Measurements from ENCODE around the gene PRKCG.

Gene PRKCG

GRCh38 chr19:53871454-53871853 is 10.5 kb upstream of the PRKCG start:
- no peak for DNase-seq (ENCODE audit: low read depth, low spot score)

- DNase-seq (ENCODE audit: low read depth, low spot score): no peak
Observed at GRCh38 chr19:53872762-53873161, 9.2 kb upstream of the PRKCG start.

DNA sequence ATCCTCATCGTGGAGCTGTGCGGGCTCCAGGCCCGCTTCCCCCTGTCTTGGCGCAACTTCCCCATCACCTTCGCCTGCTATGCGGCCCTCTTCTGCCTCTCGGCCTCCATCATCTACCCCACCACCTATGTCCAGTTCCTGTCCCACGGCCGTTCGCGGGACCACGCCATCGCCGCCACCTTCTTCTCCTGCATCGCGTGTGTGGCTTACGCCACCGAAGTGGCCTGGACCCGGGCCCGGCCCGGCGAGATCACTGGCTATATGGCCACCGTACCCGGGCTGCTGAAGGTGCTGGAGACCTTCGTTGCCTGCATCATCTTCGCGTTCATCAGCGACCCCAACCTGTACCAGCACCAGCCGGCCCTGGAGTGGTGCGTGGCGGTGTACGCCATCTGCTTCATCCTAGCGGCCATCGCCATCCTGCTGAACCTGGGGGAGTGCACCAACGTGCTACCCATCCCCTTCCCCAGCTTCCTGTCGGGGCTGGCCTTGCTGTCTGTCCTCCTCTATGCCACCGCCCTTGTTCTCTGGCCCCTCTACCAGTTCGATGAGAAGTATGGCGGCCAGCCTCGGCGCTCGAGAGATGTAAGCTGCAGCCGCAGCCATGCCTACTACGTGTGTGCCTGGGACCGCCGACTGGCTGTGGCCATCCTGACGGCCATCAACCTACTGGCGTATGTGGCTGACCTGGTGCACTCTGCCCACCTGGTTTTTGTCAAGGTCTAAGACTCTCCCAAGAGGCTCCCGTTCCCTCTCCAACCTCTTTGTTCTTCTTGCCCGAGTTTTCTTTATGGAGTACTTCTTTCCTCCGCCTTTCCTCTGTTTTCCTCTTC is 8.0 kb upstream of the PRKCG start:
- no peak for DNase-seq (ENCODE audit: low read depth, low spot score)

DNA sequence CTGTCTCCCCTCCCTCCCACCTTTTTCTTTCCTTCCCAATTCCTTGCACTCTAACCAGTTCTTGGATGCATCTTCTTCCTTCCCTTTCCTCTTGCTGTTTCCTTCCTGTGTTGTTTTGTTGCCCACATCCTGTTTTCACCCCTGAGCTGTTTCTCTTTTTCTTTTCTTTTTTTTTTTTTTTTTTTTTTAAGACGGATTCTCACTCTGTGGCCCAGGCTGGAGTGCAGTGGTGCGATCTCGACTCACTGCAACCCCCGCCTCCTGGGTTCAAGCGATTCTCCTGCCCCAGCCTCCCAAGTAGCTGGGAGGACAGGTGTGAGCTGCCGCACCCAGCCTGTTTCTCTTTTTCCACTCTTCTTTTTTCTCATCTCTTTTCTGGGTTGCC is 7.4 kb upstream of the PRKCG start:
- DNase-seq (ENCODE audit: low read depth, low spot score): no peak

GRCh38 chr19:53875602-53876325 is 6.2 kb upstream of the PRKCG start:
- no peak for DNase-seq (ENCODE audit: low read depth, low spot score)

DNA sequence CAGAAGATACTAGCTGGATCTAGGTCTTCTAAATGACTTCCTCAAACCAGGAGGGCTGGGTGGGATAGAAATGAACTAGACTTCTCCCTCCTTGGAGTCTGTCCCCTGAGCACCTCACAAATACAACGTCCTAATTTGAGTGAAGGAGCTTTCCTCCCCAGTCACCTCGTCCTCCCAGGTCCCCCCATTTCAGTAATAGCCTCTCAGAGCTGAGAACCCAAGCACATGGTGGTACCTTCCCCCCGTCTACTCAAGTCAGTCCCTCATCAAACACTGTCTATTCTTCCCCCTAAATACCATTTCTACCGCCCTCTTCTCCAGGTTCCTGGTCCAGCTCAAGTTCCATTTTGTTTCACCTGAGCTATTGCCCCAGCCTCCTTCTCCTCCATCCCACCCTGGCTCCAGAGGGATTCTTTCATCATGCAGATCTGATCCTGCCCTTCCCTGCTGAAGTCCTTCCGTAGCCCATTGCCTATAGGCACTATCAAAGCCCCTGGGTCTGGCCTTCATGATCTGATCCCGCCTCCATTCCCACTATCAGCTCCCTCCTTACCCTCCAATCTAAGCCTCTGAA is 5.3 kb upstream of the PRKCG start:
- DNase-seq (ENCODE audit: low read depth, low spot score): no peak

DNA sequence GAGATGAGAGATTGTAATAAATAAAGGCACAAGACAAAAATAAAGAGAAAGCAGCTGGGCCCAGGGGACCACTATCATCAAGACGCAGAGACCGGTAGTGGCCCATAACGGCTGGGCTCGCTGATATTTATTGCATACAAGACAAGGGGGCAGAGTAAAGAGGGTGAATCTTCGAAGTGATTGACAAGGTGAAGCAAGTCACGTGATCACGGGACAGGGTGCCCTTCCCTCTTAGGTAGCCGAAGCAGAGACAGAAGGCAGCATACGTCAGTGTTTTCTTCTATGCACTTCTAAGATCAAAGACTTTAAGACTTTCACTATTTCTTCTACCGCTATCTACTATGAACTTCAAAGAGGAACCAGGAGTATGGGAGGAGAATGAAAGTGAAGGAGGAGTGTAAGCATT is 4.6 kb upstream of the PRKCG start:
- DNase-seq (ENCODE audit: low read depth, low spot score): peak; percentile 58

DNA sequence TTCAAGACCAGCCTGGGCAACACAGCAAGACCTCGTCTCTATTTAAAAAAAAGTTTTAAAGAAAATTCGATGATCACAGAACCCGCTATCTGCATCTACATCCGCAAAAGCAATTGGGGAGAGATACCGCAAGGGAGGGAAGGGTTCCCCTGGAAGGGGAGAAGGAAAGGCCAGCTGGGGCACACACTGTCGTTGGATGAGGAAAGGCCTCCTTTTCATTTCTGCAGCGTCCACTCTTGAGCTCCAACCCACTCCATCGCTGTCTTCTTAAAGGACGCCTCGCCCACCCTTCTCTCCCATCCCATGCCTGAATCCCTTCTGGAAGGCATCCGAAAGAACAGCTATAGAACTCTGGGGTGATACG is 3.2 kb upstream of the PRKCG start:
- no peak for DNase-seq (ENCODE audit: low read depth, low spot score)

- peak; percentile 99 for DNase-seq (ENCODE audit: low read depth, low spot score)
Observed at GRCh38 chr19:53879140-53880081, 2.6 kb upstream of the PRKCG start.

- no peak for DNase-seq (ENCODE audit: low read depth, low spot score)
Observed at GRCh38 chr19:53880711-53881481, 1.1 kb upstream of the PRKCG start.

DNA sequence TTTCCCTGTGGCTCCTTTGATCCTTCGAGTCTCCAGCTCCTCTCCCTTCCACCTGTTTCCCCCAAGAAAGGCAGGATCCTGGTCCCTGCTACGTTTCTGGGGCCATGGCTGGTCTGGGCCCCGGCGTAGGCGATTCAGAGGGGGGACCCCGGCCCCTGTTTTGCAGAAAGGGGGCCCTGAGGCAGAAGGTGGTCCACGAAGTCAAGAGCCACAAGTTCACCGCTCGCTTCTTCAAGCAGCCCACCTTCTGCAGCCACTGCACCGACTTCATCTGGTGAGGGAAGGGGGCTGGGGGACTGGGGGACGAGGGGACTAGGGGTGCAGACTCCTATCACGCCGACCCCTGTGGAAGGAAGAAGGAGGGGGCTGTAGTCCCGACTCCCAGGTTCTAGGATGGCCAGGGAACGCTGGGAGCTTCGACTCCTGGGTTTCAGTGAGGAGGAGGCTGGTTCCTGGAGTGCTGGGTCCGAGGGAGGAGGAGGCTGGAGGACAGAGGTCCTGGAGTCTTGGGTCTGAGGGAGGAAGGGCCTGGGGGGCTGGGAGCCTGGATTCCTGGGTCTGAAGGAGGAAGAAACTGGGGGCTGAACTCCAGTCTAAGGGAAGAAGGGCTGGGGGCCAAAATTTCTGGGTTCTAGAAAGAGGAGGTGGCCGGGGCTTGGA is 524 bp downstream of the PRKCG start:
- no peak for DNase-seq (ENCODE audit: low read depth, low spot score)

DNA sequence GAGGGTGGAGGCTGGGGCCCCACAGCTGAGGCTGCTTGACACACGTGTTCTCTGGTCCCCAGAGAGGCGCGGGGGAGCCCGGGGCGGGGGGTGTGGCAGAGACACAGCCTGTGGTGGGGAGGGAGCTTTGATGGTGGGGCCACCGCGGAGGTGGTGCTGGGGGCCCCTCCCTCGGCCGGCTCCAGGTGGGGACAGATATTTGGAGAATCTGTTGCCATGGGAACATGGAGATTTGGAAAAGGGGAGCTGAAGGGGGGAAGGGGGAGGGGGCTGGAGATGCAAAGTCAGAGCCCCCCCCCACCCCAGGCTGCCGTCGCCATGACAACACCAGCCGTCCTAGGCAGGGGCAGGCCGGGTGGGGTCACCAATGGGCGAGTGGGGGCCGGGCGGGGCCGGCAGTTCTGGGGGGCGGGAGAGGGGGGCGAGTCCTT is 1.2 kb downstream of the PRKCG start:
- DNase-seq (ENCODE audit: low read depth, low spot score): no peak

GRCh38 chr19:53883741-53884140 is 1.7 kb downstream of the PRKCG start:
- no peak for DNase-seq (ENCODE audit: low read depth, low spot score)

GRCh38 chr19:53884256-53884655 is 2.3 kb downstream of the PRKCG start:
- no peak for DNase-seq (ENCODE audit: low read depth, low spot score)

DNA sequence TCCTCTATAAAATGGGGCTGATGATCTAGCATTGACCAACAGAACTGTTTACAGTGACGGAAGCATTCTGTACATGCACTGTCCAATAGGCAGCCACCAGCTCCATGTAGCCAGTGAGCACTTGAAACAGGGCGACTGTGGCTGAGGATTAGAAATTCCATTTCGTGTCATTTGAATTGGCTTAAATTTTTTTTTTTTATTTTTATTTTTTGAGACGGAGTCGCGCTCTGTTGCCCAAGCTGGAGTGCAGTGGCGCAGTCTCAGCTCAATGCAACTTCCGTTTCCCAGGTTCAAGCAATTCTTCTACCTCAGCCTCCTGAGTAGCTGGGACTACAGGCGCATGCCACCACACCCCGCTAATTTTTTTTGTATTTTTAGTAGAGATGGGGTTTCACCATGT is 3.0 kb downstream of the PRKCG start:
- no peak for DNase-seq (ENCODE audit: low read depth, low spot score)

DNA sequence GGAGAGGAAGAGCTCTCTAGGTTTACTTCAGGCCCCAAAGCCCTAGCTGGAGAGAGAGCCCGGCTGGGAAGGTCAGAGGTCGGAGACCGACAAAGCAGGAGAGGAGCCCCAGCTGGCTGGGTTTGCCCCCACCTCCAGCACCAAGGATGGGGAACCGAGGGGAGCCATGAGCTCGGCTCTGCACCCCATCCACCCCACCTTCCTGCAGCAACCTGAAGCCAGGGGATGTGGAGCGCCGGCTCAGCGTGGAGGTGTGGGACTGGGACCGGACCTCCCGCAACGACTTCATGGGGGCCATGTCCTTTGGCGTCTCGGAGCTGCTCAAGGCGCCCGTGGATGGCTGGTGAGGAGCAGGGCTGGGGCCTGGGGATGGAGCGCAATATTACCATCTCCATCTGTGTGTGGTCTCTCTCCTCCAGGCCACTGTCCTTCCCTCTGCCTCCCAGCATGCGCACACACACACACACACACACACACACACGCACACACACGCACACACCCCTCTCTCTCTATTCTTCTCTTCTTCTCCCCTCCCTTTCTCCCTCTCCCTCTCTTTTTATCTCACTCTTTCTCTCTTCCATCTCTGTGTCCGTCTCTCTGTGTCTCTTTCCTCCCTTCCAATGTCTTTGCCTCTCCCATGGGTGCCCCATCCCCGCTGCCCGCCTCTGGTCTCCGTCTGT is 10.4 kb downstream of the PRKCG start:
- DNase-seq (ENCODE audit: low read depth, low spot score): no peak

GRCh38 chr19:53892981-53893325 is 11.0 kb downstream of the PRKCG start:
- DNase-seq (ENCODE audit: low read depth, low spot score): no peak

GRCh38 chr19:53894707-53895106 is 12.7 kb downstream of the PRKCG start:
- no peak for DNase-seq (ENCODE audit: low read depth, low spot score)

GRCh38 chr19:53896682-53897081 is 14.7 kb downstream of the PRKCG start:
- DNase-seq (ENCODE audit: low read depth, low spot score): no peak

GRCh38 chr19:53897459-53897858 is 15.5 kb downstream of the PRKCG start:
- no peak for DNase-seq (ENCODE audit: low read depth, low spot score)

Data from ELF-1 (cell line).